GM21447 (cell line): ENCODE data around the gene RUSF1.
"Not testable (repeated sequence)": the region's sequence is repeated elsewhere in the genome, so short reads cannot be mapped to it uniquely, and the experiment has no call there.

Experiments
- ATAC-seq: cut with Tn5 transposase; IDR thresholded peaks from one replicate; pipeline ENCODE4 v1.9.1; 2021; ENCODE audit not compliant: unreplicated experiment

Gene RUSF1

GRCh38 chr16:31507929-31508705 lies at the start of gene RUSF1:
TSS of gene RUSF1 (minus strand) at chr16:31508391. CDS start at chr16:31508373, 18 bp downstream.
- ATAC-seq, result peak; percentile 85

GRCh38 chr16:31542763-31543162 lies 34.6 kb upstream of the RUSF1 start:
- ATAC-seq, result no peak

- not testable (repeated sequence) for ATAC-seq
Measured at GRCh38 chr16:31539762-31540161, 31.6 kb upstream of the RUSF1 start.

GRCh38 chr16:31538243-31538598 lies 30.0 kb upstream of the RUSF1 start:
- not testable (repeated sequence) for ATAC-seq

GRCh38 chr16:31537362-31538242 lies 29.4 kb upstream of the RUSF1 start:
- no peak for ATAC-seq

GRCh38 chr16:31536804-31537361 lies 28.7 kb upstream of the RUSF1 start:
- ATAC-seq, result no peak

- ATAC-seq, result no peak
Measured at GRCh38 chr16:31535737-31536136, 27.5 kb upstream of the RUSF1 start.

- no peak for ATAC-seq
Measured at GRCh38 chr16:31532896-31533295, 24.7 kb upstream of the RUSF1 start.

- no peak for ATAC-seq
Measured at GRCh38 chr16:31532120-31532519, 23.9 kb upstream of the RUSF1 start.

- ATAC-seq, result no peak
Measured at GRCh38 chr16:31531096-31531495, 22.9 kb upstream of the RUSF1 start.

- no peak for ATAC-seq
Measured at GRCh38 chr16:31530405-31530804, 22.2 kb upstream of the RUSF1 start.

- no peak for ATAC-seq
Measured at GRCh38 chr16:31529937-31530312, 21.7 kb upstream of the RUSF1 start.

- ATAC-seq, result no peak
Measured at GRCh38 chr16:31529108-31529936, 21.1 kb upstream of the RUSF1 start.

GRCh38 chr16:31528523-31529107 lies 20.4 kb upstream of the RUSF1 start:
- no peak for ATAC-seq

GRCh38 chr16:31527734-31528274 lies 19.6 kb upstream of the RUSF1 start, which contains the start of gene AHSP:
TSS of gene AHSP (plus strand) at chr16:31527900. CDS start at chr16:31528140, 240 bp downstream.
- no peak for ATAC-seq

GRCh38 chr16:31525113-31525512 lies 16.9 kb upstream of the RUSF1 start:
- ATAC-seq, result no peak

- not testable (repeated sequence) for ATAC-seq
Measured at GRCh38 chr16:31523768-31524167, 15.6 kb upstream of the RUSF1 start.

- no peak for ATAC-seq
Measured at GRCh38 chr16:31522071-31522470, 13.9 kb upstream of the RUSF1 start.

GRCh38 chr16:31521368-31521767 lies 13.2 kb upstream of the RUSF1 start:
- ATAC-seq, result no peak

- ATAC-seq, result no peak
Measured at GRCh38 chr16:31519759-31520431, 11.7 kb upstream of the RUSF1 start.
